ENCODE measurements around the gene ADGRF1.
"Not testable (repeated sequence)": the region's sequence is repeated elsewhere in the genome, so short reads cannot be mapped to it uniquely, and the experiment has no call there.

The ADGRF1 gene

GRCh38 chr6:47064274-47064673, 22.1 kb upstream of the ADGRF1 start:
- H3K4me1 ChIP-seq (ENCODE audit: control insufficient read depth, insufficient read depth, low read length, poor library complexity, severe bottlenecking): no peaks in the 10 kb centered on the region
- no peak for DNase-seq
- H3K27ac ChIP-seq (ENCODE audit: insufficient read depth, low read length, poor library complexity, severe bottlenecking): no peak overlapping the region
- H3K36me3 ChIP-seq (ENCODE audit: control insufficient read depth, insufficient read depth, low read length): no peaks in the 10 kb centered on the region
- H3K27me3 ChIP-seq (replicated peaks; ENCODE audit: control insufficient read depth, insufficient read depth, low read length, poor library complexity, severe bottlenecking): no peaks in the 10 kb centered on the region
- H3K9me3 ChIP-seq (ENCODE audit: control insufficient read depth, low read length): no peaks in the 10 kb centered on the region
- H3K4me3 ChIP-seq (ENCODE audit: insufficient read depth, low read depth, low read length, poor library complexity, severe bottlenecking): no peak overlapping the region

GRCh38 chr6:47062346-47062745, 20.2 kb upstream of the ADGRF1 start:
- H3K27me3 ChIP-seq (replicated peaks; ENCODE audit: control insufficient read depth, insufficient read depth, low read length, poor library complexity, severe bottlenecking): no peaks in the 10 kb centered on the region
- no peaks in the 10 kb centered on the region for H3K9me3 ChIP-seq (ENCODE audit: control insufficient read depth, low read length)
- no peak overlapping the region for H3K27ac ChIP-seq (ENCODE audit: insufficient read depth, low read length, poor library complexity, severe bottlenecking)
- H3K4me3 ChIP-seq (ENCODE audit: insufficient read depth, low read depth, low read length, poor library complexity, severe bottlenecking): no peak overlapping the region
- no peaks in the 10 kb centered on the region for H3K36me3 ChIP-seq (ENCODE audit: control insufficient read depth, insufficient read depth, low read length)
- DNase-seq: no peak
- no peaks in the 10 kb centered on the region for H3K4me1 ChIP-seq (ENCODE audit: control insufficient read depth, insufficient read depth, low read length, poor library complexity, severe bottlenecking)

- no peak for DNase-seq
Measured at GRCh38 chr6:47061309-47062300, 19.5 kb upstream of the ADGRF1 start.

GRCh38 chr6:47059216-47059885, 17.2 kb upstream of the ADGRF1 start:
- H3K27me3 ChIP-seq (replicated peaks; ENCODE audit: control insufficient read depth, insufficient read depth, low read length, poor library complexity, severe bottlenecking): no peaks in the 10 kb centered on the region
- DNase-seq: no peak
- H3K27ac ChIP-seq (ENCODE audit: insufficient read depth, low read length, poor library complexity, severe bottlenecking): no peak overlapping the region
- no peaks in the 10 kb centered on the region for H3K4me1 ChIP-seq (ENCODE audit: control insufficient read depth, insufficient read depth, low read length, poor library complexity, severe bottlenecking)
- H3K9me3 ChIP-seq (ENCODE audit: control insufficient read depth, low read length): no peaks in the 10 kb centered on the region
- no peak overlapping the region for H3K4me3 ChIP-seq (ENCODE audit: insufficient read depth, low read depth, low read length, poor library complexity, severe bottlenecking)
- H3K36me3 ChIP-seq (ENCODE audit: control insufficient read depth, insufficient read depth, low read length): no peaks in the 10 kb centered on the region

More at GRCh38 chr6:47061309-47062300, 19.5 kb upstream of the ADGRF1 start:
- H3K27me3 ChIP-seq (replicated peaks; ENCODE audit: control insufficient read depth, insufficient read depth, low read length, poor library complexity, severe bottlenecking): no peaks in the 10 kb centered on the region
- no peaks in the 10 kb centered on the region for H3K36me3 ChIP-seq (ENCODE audit: control insufficient read depth, insufficient read depth, low read length)
- H3K27ac ChIP-seq (ENCODE audit: insufficient read depth, low read length, poor library complexity, severe bottlenecking): no peak overlapping the region
- no peaks in the 10 kb centered on the region for H3K4me1 ChIP-seq (ENCODE audit: control insufficient read depth, insufficient read depth, low read length, poor library complexity, severe bottlenecking)
- H3K4me3 ChIP-seq (ENCODE audit: insufficient read depth, low read depth, low read length, poor library complexity, severe bottlenecking): no peak overlapping the region
- H3K9me3 ChIP-seq (ENCODE audit: control insufficient read depth, low read length): no peaks in the 10 kb centered on the region

- DNase-seq: no peak
- no peaks in the 10 kb centered on the region for H3K27me3 ChIP-seq (replicated peaks; ENCODE audit: control insufficient read depth, insufficient read depth, low read length, poor library complexity, severe bottlenecking)
- no peaks in the 10 kb centered on the region for H3K4me1 ChIP-seq (ENCODE audit: control insufficient read depth, insufficient read depth, low read length, poor library complexity, severe bottlenecking)
- no peaks in the 10 kb centered on the region for H3K36me3 ChIP-seq (ENCODE audit: control insufficient read depth, insufficient read depth, low read length)
- H3K27ac ChIP-seq (ENCODE audit: insufficient read depth, low read length, poor library complexity, severe bottlenecking): no peak overlapping the region
- H3K4me3 ChIP-seq (ENCODE audit: insufficient read depth, low read depth, low read length, poor library complexity, severe bottlenecking): no peak overlapping the region
- H3K9me3 ChIP-seq (ENCODE audit: control insufficient read depth, low read length): no peaks in the 10 kb centered on the region
Measured at GRCh38 chr6:47057830-47058540, 15.9 kb upstream of the ADGRF1 start.

DNA sequence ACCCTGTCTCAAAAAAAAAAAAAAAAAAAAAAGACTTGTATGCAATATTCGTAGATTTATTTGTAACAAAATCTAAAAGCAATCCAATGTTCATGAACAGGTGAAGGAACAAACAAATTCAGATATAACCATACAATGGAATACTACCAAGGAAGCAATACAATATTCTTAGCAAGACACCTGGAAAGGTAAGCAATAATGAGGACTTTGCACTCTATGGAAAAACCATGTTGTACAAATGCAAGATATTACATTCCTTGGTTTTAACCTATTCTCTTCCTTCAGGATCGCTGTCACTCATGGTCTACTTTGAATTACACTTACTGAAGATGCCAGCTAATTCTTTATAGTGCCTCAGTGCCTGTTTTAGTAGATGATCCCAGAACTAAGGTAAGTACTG, 14.7 kb upstream of the ADGRF1 start:
- no peaks in the 10 kb centered on the region for H3K36me3 ChIP-seq (ENCODE audit: control insufficient read depth, insufficient read depth, low read length)
- no peaks in the 10 kb centered on the region for H3K4me1 ChIP-seq (ENCODE audit: control insufficient read depth, insufficient read depth, low read length, poor library complexity, severe bottlenecking)
- H3K27ac ChIP-seq (ENCODE audit: insufficient read depth, low read length, poor library complexity, severe bottlenecking): no peak overlapping the region
- no peaks in the 10 kb centered on the region for H3K27me3 ChIP-seq (replicated peaks; ENCODE audit: control insufficient read depth, insufficient read depth, low read length, poor library complexity, severe bottlenecking)
- DNase-seq: no peak
- no peak overlapping the region for H3K4me3 ChIP-seq (ENCODE audit: insufficient read depth, low read depth, low read length, poor library complexity, severe bottlenecking)
- no peaks in the 10 kb centered on the region for H3K9me3 ChIP-seq (ENCODE audit: control insufficient read depth, low read length)

DNA sequence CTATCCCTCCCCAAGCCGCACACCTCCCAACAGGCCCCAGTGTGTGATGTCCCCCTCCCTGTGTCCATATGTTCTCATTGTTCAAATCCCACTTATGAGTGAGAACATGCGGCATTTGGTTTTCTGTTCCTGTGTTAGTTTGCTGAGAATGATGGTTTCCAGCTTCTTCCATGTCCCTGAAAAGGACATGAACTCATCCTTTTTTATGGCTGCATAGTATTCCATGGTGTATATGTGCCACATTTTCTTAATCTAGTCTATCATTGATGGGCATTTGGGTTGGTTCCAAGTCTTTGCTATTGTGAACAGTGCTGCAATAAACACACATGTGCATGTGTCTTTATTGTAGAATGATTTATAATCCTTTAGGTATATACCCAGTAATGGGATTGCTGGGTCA, 12.2 kb upstream of the ADGRF1 start:
- not testable (repeated sequence) for H3K27me3 ChIP-seq (replicated peaks; ENCODE audit: control insufficient read depth, insufficient read depth, low read length, poor library complexity, severe bottlenecking); H3K9me3 ChIP-seq (ENCODE audit: control insufficient read depth, low read length); H3K4me1 ChIP-seq (ENCODE audit: control insufficient read depth, insufficient read depth, low read length, poor library complexity, severe bottlenecking); H3K4me3 ChIP-seq (ENCODE audit: insufficient read depth, low read depth, low read length, poor library complexity, severe bottlenecking); DNase-seq; H3K36me3 ChIP-seq (ENCODE audit: control insufficient read depth, insufficient read depth, low read length); H3K27ac ChIP-seq (ENCODE audit: insufficient read depth, low read length, poor library complexity, severe bottlenecking)

- DNase-seq: no peak
- Histone ChIP-seq H3K27me3 (replicated peaks; ENCODE audit: control insufficient read depth, insufficient read depth, low read length, poor library complexity, severe bottlenecking) (no peaks in the 10 kb centered on the region), H3K9me3 (ENCODE audit: control insufficient read depth, low read length) (no peaks in the 10 kb centered on the region), H3K27ac (ENCODE audit: insufficient read depth, low read length, poor library complexity, severe bottlenecking) (no peak overlapping the region), H3K4me1 (ENCODE audit: control insufficient read depth, insufficient read depth, low read length, poor library complexity, severe bottlenecking) (no peaks in the 10 kb centered on the region), H3K36me3 (ENCODE audit: control insufficient read depth, insufficient read depth, low read length) (no peaks in the 10 kb centered on the region), H3K4me3 (ENCODE audit: insufficient read depth, low read depth, low read length, poor library complexity, severe bottlenecking) (no peak overlapping the region)
Measured at GRCh38 chr6:47048638-47049037, 6.5 kb upstream of the ADGRF1 start.

DNA sequence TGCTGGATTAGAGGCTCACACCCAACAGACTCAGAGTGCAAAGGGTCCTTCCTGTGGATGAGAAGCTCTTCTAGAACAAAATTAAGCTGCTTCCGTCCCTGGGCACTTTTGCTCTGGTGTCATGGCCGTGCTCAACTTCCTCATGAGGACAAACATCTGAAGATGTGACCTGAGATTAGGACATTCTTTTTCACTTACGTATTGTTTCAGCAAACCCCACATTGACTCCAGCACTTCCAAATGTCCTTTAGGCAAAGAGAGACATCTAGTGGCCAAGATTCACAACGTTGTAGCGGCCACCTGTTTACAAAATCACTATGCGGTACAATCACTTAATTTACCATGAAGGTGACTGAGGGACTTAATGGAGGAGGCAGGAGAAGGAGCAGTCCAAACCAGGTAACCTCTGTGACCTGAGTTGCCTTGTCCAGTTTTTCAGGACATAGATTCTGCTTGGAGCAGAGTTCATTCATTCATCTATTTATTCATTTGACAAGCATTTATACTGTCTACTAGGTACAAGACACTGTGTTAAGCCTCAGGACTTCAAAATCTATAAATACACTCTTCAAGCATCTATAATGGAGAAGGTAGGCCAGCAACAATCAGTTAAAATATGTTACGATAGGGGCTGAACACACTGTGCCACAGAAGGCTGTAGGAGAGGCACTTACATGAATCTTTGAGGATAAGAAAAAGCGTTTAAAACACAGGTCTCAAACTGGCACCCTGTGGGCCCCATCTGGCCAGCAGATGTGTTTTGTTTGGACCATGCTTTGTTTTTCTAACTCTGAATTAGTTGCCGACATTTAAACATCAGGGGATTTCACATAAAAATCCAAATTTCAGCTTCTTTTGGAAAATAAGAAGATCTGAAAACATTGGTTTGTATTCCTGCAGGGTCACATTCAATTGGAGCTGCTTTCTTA, 5.6 kb upstream of the ADGRF1 start:
- no peaks in the 10 kb centered on the region for H3K27me3 ChIP-seq (replicated peaks; ENCODE audit: control insufficient read depth, insufficient read depth, low read length, poor library complexity, severe bottlenecking)
- H3K9me3 ChIP-seq (ENCODE audit: control insufficient read depth, low read length): no peaks in the 10 kb centered on the region
- H3K4me1 ChIP-seq (ENCODE audit: control insufficient read depth, insufficient read depth, low read length, poor library complexity, severe bottlenecking): no peaks in the 10 kb centered on the region
- H3K27ac ChIP-seq (ENCODE audit: insufficient read depth, low read length, poor library complexity, severe bottlenecking): no peak overlapping the region
- no peak overlapping the region for H3K4me3 ChIP-seq (ENCODE audit: insufficient read depth, low read depth, low read length, poor library complexity, severe bottlenecking)
- no peak for DNase-seq
- no peaks in the 10 kb centered on the region for H3K36me3 ChIP-seq (ENCODE audit: control insufficient read depth, insufficient read depth, low read length)
